Forelimb muscle (tissue), 1 donor: ENCODE data around the gene ZNF253. TPM values are rescaled to one million over a fixed set of nuclear protein-coding genes. Genes with fewer than 3 reads are reported as not detected.
"Not testable (repeated sequence)": the region's sequence is repeated elsewhere in the genome, so short reads cannot be mapped to it uniquely, and the experiment has no call there.

Experiments
- DNase-seq: peaks from one replicate; pipeline ENCODE4 v3.0.0-alpha.2; 2013; ENCODE audit warnings: low read depth
- polyA plus RNA-seq: library from polyadenylated mRNA; unstranded; fragments of 120-200 nt; gene quantifications from one replicate; pipeline ENCODE4 v1.2.1, GENCODE V29; 2013; ENCODE audit not compliant: insufficient read length

The ZNF253 gene
- 12.4 TPM for polyA plus RNA-seq

GRCh38 chr19:19865750-19866610 is at the start of gene ZNF253:
Gene ZNF253 (plus strand): TSS chr19:19865882. CDS start chr19:19865997, 115 bp downstream.
- peak; percentile 94 for DNase-seq

- no peak for DNase-seq
Observed at GRCh38 chr19:19816679-19817078, 49.0 kb upstream of the ZNF253 start.

- DNase-seq, result no peak
Observed at GRCh38 chr19:19817357-19817756, 48.3 kb upstream of the ZNF253 start.

- DNase-seq, result no peak
Observed at GRCh38 chr19:19820774-19821320, 44.8 kb upstream of the ZNF253 start.

- DNase-seq, result peak; percentile 98
Observed at GRCh38 chr19:19821366-19821951, 44.2 kb upstream of the ZNF253 start, which contains the start of gene ZNF506. Gene ZNF506 (minus strand): TSS chr19:19821750. CDS start chr19:19821603, 147 bp downstream.

GRCh38 chr19:19821976-19822375 is 43.7 kb upstream of the ZNF253 start:
- DNase-seq, result not testable (repeated sequence)

- DNase-seq, result no peak
Observed at GRCh38 chr19:19823916-19824315, 41.8 kb upstream of the ZNF253 start.

GRCh38 chr19:19826875-19827274 is 38.8 kb upstream of the ZNF253 start:
- no peak for DNase-seq

GRCh38 chr19:19835560-19836038 is 30.1 kb upstream of the ZNF253 start:
- DNase-seq, result no peak

GRCh38 chr19:19847781-19848180 is 17.9 kb upstream of the ZNF253 start:
- DNase-seq, result no peak

- DNase-seq, result no peak
Observed at GRCh38 chr19:19849056-19849455, 16.6 kb upstream of the ZNF253 start.

- not testable (repeated sequence) for DNase-seq
Observed at GRCh38 chr19:19851740-19852139, 13.9 kb upstream of the ZNF253 start.

GRCh38 chr19:19858751-19859150 is 6.9 kb upstream of the ZNF253 start:
- DNase-seq, result no peak

GRCh38 chr19:19860756-19861390 is 4.8 kb upstream of the ZNF253 start:
- no peak for DNase-seq

GRCh38 chr19:19866611-19867248 is 1.0 kb downstream of the ZNF253 start:
- no peak for DNase-seq

GRCh38 chr19:19870086-19870485 is 4.4 kb downstream of the ZNF253 start:
- not testable (repeated sequence) for DNase-seq

GRCh38 chr19:19871932-19872331 is 6.2 kb downstream of the ZNF253 start:
- DNase-seq, result no peak

GRCh38 chr19:19873381-19873780 is 7.7 kb downstream of the ZNF253 start:
- no peak for DNase-seq

GRCh38 chr19:19877724-19878123 is 12.0 kb downstream of the ZNF253 start:
- no peak for DNase-seq

GRCh38 chr19:19884583-19884982 is 18.9 kb downstream of the ZNF253 start:
- no peak for DNase-seq
